Endothelial cell of umbilical vein (primary cell): ENCODE results near the gene CLCN2. TPM values are rescaled to one million over a fixed set of nuclear protein-coding genes. Genes with fewer than 3 reads are reported as not detected.

Experiments used
- BruUV-seq: library from RNA; stranded (reverse); fragments of 400-500 nt; replicated peaks from 2 replicates; lab custom pipeline; 2021; lab: Mats Ljungman, UMichigan
- CTCF ChIA-PET: fragments of 300-600, 350-600 bp; sonication (Branson Sonifier 250); formaldehyde crosslinking; loops from one replicate; lab custom pipeline; 2021; ENCODE audit warnings: antibody characterized with exemption, inconsistent platforms; lab: Charles Lee
- POLR2A ChIA-PET: fragments of 300-600, 350-600 bp; sonication (Branson Sonifier 250); formaldehyde crosslinking; loops from one replicate; lab custom pipeline; 2021; ENCODE audit warnings: antibody characterized with exemption, inconsistent platforms; lab: Charles Lee
- DNase-seq: peaks from one replicate; pipeline ENCODE4 v3.0.0-alpha.2; 2011; ENCODE audit warnings: low read depth, low spot score
- FAIRE-seq: peaks from 2 replicates; lab custom pipeline; 2011; peaks lifted over from hg19 to GRCh38; lab: Jason Lieb, UNC
- H2AFZ ChIP-seq: 2 replicates; pipeline ENCODE4 v1.6.0; 2012; ENCODE audit warnings: low read depth, low read length, control low read depth, inconsistent platforms
- H3K27ac ChIP-seq: 2 replicates; pipeline ENCODE4 v1.5.1; 2011; ENCODE audit warnings: low read depth, mild to moderate bottlenecking, control low read depth, low read length, moderate library complexity; ENCODE audit not compliant: insufficient read depth
- H3K27me3 ChIP-seq, 2 experiments: 2 replicates each; pipeline versions ENCODE4 v1.6.0 to v1.6.1; 2011; ENCODE audit warnings: low read length in 2 of 2, mixed read lengths in 1 of 2; ENCODE audit not compliant: control insufficient read depth in 2 of 2, insufficient read depth in 2 of 2
- H3K36me3 ChIP-seq, 2 experiments: 2 replicates in 1 of 2; 3 replicates in 1 of 2; pipeline ENCODE4 v1.5.1; 2011; ENCODE audit warnings: low read length in 2 of 2, mild to moderate bottlenecking in 1 of 2, moderate library complexity in 1 of 2; ENCODE audit not compliant: control insufficient read depth in 2 of 2, insufficient read depth in 2 of 2; ENCODE audit errors: extremely low read depth in 1 of 2
- H3K4me1 ChIP-seq: 3 replicates; pipeline ENCODE4 v1.5.1; 2011; ENCODE audit warnings: mild to moderate bottlenecking, low read length; ENCODE audit not compliant: control insufficient read depth, insufficient read depth; ENCODE audit errors: extremely low read depth
- H3K4me2 ChIP-seq: 2 replicates; pipeline ENCODE4 v1.6.1; 2011; ENCODE audit warnings: low read length, control low read depth, mixed read lengths; ENCODE audit not compliant: insufficient read depth
- H3K4me3 ChIP-seq, 3 experiments: fragments of 200-600 bp in 1 of 3; sonication (generic), shearing (Covaris generic) in 1 of 3; replicated peaks in 1 of 3; 2 replicates each; pipeline ENCODE4 v1.5.1; 2011 to 2016; ENCODE audit warnings: control low read depth in 3 of 3, low read length in 3 of 3, mild to moderate bottlenecking in 2 of 3, inconsistent platforms in 1 of 3, low read depth in 1 of 3, moderate library complexity in 1 of 3; ENCODE audit not compliant: insufficient read depth in 1 of 3
- H3K79me2 ChIP-seq: 2 replicates; pipeline ENCODE4 v1.6.0; 2012; ENCODE audit warnings: low read length, inconsistent platforms; ENCODE audit not compliant: control insufficient read depth, insufficient read depth
- H3K9ac ChIP-seq: replicated peaks from 2 replicates; pipeline ENCODE3; 2011; ENCODE audit warnings: low read length, control low read depth; ENCODE audit not compliant: insufficient read depth; ENCODE audit errors: extremely low read depth
- H3K9me1 ChIP-seq: replicated peaks from 3 replicates; pipeline ENCODE4 v1.6.0; 2011; ENCODE audit warnings: mild to moderate bottlenecking, low read length; ENCODE audit not compliant: control insufficient read depth, insufficient read depth; ENCODE audit errors: extremely low read depth
- H3K9me3 ChIP-seq: replicated peaks from 2 replicates; pipeline ENCODE4 v1.5.1; 2012; ENCODE audit warnings: low read length, inconsistent platforms; ENCODE audit not compliant: control insufficient read depth, insufficient read depth
- H4K20me1 ChIP-seq: replicated peaks from 2 replicates; pipeline ENCODE3; 2011; ENCODE audit warnings: mild to moderate bottlenecking, low read length; ENCODE audit not compliant: control insufficient read depth, insufficient read depth; ENCODE audit errors: extremely low read depth
- EZH2 ChIP-seq: IDR thresholded peaks from 2 replicates; pipeline ENCODE4 v1.6.1; 2012; ENCODE audit warnings: borderline replicate concordance, low read depth, mild to moderate bottlenecking, moderate library complexity, low read length, inconsistent platforms; ENCODE audit not compliant: severe bottlenecking
- FOS ChIP-seq: IDR thresholded peaks from 2 replicates; pipeline ENCODE4 v1.6.1; 2011; ENCODE audit warnings: mild to moderate bottlenecking, low read length, moderate library complexity, borderline replicate concordance; ENCODE audit not compliant: insufficient read depth
- GATA2 ChIP-seq: IDR thresholded peaks from 2 replicates; pipeline ENCODE4 v1.7.0; 2011; ENCODE audit warnings: low read depth, mild to moderate bottlenecking, moderate library complexity, mixed read lengths, low read length; ENCODE audit not compliant: insufficient read length, insufficient read depth
- JUN ChIP-seq: IDR thresholded peaks from 2 replicates; pipeline ENCODE4 v1.6.1; 2011; ENCODE audit warnings: borderline replicate concordance, low read depth; ENCODE audit not compliant: insufficient read length, insufficient read depth
- MAX ChIP-seq: IDR thresholded peaks from 2 replicates; pipeline ENCODE4 v1.6.1; 2011; ENCODE audit not compliant: insufficient read depth, insufficient read length
- MYC ChIP-seq: IDR thresholded peaks from one replicate; pipeline ENCODE4 v1.6.1; 2011; ENCODE audit warnings: mild to moderate bottlenecking, low read depth, low read length
- POLR2A ChIP-seq: IDR thresholded peaks from 2 replicates; pipeline ENCODE4 v1.6.1; 2012; ENCODE audit warnings: low read depth, mild to moderate bottlenecking, control low read depth, low read length
- POLR2AphosphoS5 ChIP-seq: IDR thresholded peaks from 2 replicates; pipeline ENCODE4 v1.6.1; 2012; ENCODE audit warnings: low read depth, mild to moderate bottlenecking, control low read depth, low read length, moderate library complexity; ENCODE audit not compliant: insufficient read depth
- dilution Hi-C: fragments of 300-500 bp; cut with MboI; formaldehyde crosslinking; loops from one replicate; pipeline ENCODE4 v1.15.0; 2019; ENCODE audit warnings: low sequenced_read_pairs; ENCODE audit not compliant: extremely low pct_ligation_motif_present
- intact Hi-C: fragments of 100-400 bp; cut with micrococcal nuclease; formaldehyde crosslinking; loops from one replicate; pipeline ENCODE4 v1.10.0; 2022
- polyA plus RNA-seq, 4 experiments: library from polyadenylated mRNA; depleted of rRNA in 3 of 4; stranded (reverse) in 3 of 4; unstranded in 1 of 4; fragments of >200 nt; gene quantifications; 2 replicates each; pipeline versions ENCODE4 v1.2.1 to v1.2.3, GENCODE V29; 2011 to 2012; ENCODE audit warnings: missing spikeins in 1 of 4
- total RNA-seq: library from RNA; stranded (reverse); gene quantifications from 2 replicates; pipeline ENCODE4 v1.2.3, GENCODE V29; 2021
- TF ChIP-seq, protein P1 (sequence below), 2 donors: IDR thresholded peaks; 1 replicate in 1 of 2; 2 replicates in 1 of 2; pipeline ENCODE4 v1.5.1; 2011; ENCODE audit warnings: low read length in 2 of 2, mild to moderate bottlenecking in 2 of 2, moderate library complexity in 2 of 2, control low read depth in 1 of 2, inconsistent platforms in 1 of 2, low read depth in 1 of 2; ENCODE audit not compliant: insufficient read depth in 1 of 2; ENCODE audit errors: extremely low read depth in 1 of 2

CLCN2 gene
- total and polyA plus RNA-seq, 2 donors (not counting 3 experiments of a cell fraction or from before 2014, with no cell fraction given): 3.5 to 6.5 TPM

DNA sequence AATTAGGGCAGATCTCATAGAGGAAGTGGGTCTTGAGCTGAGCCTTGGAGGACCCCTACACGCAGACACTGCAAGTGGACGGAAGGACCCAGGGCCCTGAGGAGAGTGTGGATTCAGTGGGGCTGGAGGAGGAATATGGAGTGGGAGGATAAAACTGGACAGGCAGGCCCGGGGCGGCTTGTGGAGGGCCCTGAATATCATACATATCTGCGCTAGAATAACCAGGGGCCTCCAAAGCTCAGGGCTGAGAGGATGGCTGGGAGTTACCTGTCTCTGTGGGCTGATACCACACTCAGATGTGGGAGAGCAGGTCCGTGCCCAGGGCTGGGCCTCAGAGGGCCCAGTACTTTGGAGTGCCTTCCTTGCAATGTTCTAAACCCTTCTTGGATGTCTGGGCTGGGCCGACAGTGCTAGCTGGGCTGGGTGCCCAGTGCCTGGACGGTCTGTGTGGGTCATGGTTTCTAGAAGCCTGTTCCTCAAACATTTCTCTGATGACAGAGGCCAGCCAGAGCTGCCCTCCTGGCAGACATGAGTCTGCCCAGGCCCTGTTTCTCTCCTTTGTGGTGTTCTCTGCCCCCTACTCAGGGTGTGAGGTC, 48.0 kb upstream of the CLCN2 start:
- H3K27me3 ChIP-seq: peaks cover 0 to 2% of the 10 kb centered on the region in 2 experiments
- H3K9me3 ChIP-seq: no peaks in the 10 kb centered on the region
- CTCF ChIA-PET: interaction anchor here (1.0 to 1.2 kb wide), 2 partner anchors 38 to 59 kb away, joined by 3 to 4 read pairs; no protein-coding TSS in a partner anchor
- dilution Hi-C loops (no loop called here), intact Hi-C loops (no loop called here)
- no peak overlapping the region for H3K4me2 ChIP-seq
- POLR2A ChIA-PET: no interaction called here
- no peak for DNase-seq
- no TSS peak for BruUV-seq
- H3K4me1 ChIP-seq: no peaks in the 10 kb centered on the region
- H3K36me3 ChIP-seq: no peaks in the 10 kb centered on the region
- no peak overlapping the region for H3K27ac ChIP-seq
- no peaks in the 10 kb centered on the region for H4K20me1 ChIP-seq
- H2AFZ ChIP-seq: no peak overlapping the region
- no peak for FAIRE-seq
- no peaks in the 10 kb centered on the region for H3K9me1 ChIP-seq
- TF ChIP-seq POLR2AphosphoS5 (no peak), JUN (no peak), GATA2 (no peak), POLR2A (no peak), MYC (no peak), FOS (no peak), EZH2 (no peak), MAX (no peak)
- TF ChIP-seq, protein P1, sequence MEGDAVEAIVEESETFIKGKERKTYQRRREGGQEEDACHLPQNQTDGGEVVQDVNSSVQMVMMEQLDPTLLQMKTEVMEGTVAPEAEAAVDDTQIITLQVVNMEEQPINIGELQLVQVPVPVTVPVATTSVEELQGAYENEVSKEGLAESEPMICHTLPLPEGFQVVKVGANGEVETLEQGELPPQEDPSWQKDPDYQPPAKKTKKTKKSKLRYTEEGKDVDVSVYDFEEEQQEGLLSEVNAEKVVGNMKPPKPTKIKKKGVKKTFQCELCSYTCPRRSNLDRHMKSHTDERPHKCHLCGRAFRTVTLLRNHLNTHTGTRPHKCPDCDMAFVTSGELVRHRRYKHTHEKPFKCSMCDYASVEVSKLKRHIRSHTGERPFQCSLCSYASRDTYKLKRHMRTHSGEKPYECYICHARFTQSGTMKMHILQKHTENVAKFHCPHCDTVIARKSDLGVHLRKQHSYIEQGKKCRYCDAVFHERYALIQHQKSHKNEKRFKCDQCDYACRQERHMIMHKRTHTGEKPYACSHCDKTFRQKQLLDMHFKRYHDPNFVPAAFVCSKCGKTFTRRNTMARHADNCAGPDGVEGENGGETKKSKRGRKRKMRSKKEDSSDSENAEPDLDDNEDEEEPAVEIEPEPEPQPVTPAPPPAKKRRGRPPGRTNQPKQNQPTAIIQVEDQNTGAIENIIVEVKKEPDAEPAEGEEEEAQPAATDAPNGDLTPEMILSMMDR (IDR thresholded peaks at IDR 0.05; ENCODE audit: extremely low read depth in 1 of 2, insufficient read depth in 1 of 2, low read depth in 1 of 2, low read length in 2 of 2): no peak
- no peaks in the 10 kb centered on the region for H3K79me2 ChIP-seq
- H3K9ac ChIP-seq: no peak overlapping the region
- H3K4me3 ChIP-seq: no peak overlapping the region
